Stomach smooth muscle (tissue), 2 donors: ENCODE measurements around the gene STK32C.
"Not testable (repeated sequence)": the region's sequence is repeated elsewhere in the genome, so short reads cannot be mapped to it uniquely, and the experiment has no call there.

Experiments
- H3K27ac ChIP-seq: one replicate; pipeline ENCODE4 v1.7.0; 2013; ENCODE audit warnings: mild to moderate bottlenecking, low read length, inconsistent platforms
- H3K27me3 ChIP-seq, 2 donors: one replicate each; pipeline ENCODE4 v1.7.0; 2013; ENCODE audit warnings: low read length in 2 of 2; ENCODE audit not compliant: insufficient read depth in 2 of 2, control insufficient read depth in 1 of 2
- H3K36me3 ChIP-seq, 2 donors: one replicate each; pipeline ENCODE4 v1.7.0; 2013; ENCODE audit warnings: low read length in 2 of 2; ENCODE audit not compliant: control insufficient read depth in 2 of 2, insufficient read depth in 2 of 2
- H3K4me1 ChIP-seq: one replicate; pipeline ENCODE4 v1.7.0; 2013; ENCODE audit warnings: low read length; ENCODE audit not compliant: control insufficient read depth, insufficient read depth
- H3K4me3 ChIP-seq, 2 donors: one replicate each; pipeline ENCODE4 v1.7.0; 2013; ENCODE audit warnings: low read length in 2 of 2
- H3K9ac ChIP-seq, 2 donors: one replicate each; pipeline ENCODE4 v1.7.0; 2013; ENCODE audit warnings: low read length in 2 of 2, mild to moderate bottlenecking in 1 of 2
- H3K9me3 ChIP-seq, 2 donors: one replicate each; pipeline ENCODE4 v1.7.0; 2013; ENCODE audit warnings: low read length in 2 of 2; ENCODE audit not compliant: control insufficient read depth in 2 of 2
- donor health status: healthy.
- donor health status: Pancreatic carcinoma.

STK32C gene

GRCh38 chr10:132307823-132308586 lies at the start of gene STK32C:
TSS of gene STK32C (minus strand) at chr10:132307950. CDS start at chr10:132307833, 117 bp downstream.
- no peak within 1 kb of the TSS for H3K27ac ChIP-seq
- peak within 1 kb of the TSS in 1 of 2 donors; percentile 29 for H3K9ac ChIP-seq
- H3K27me3 ChIP-seq: no peaks in the 10 kb centered on the region
- no peaks in the 10 kb centered on the region for H3K9me3 ChIP-seq
- peak within 1 kb of the TSS; percentile 63 to 84 for H3K4me3 ChIP-seq
- no peaks in the 10 kb centered on the region for H3K36me3 ChIP-seq
- H3K4me1 ChIP-seq: peaks cover 18% of the 10 kb centered on the region

GRCh38 chr10:132356621-132357195 lies 49.0 kb upstream of the STK32C start:
- Histone ChIP-seq H3K9me3 (no peaks in the 10 kb centered on the region), H3K4me1 (no peaks in the 10 kb centered on the region), H3K4me3 (no peak overlapping the region), H3K27ac (no peak overlapping the region), H3K9ac (no peak overlapping the region), H3K36me3 (no peaks in the 10 kb centered on the region), H3K27me3 (no peaks in the 10 kb centered on the region)

- Histone ChIP-seq H3K9ac (no peak overlapping the region), H3K4me3 (no peak overlapping the region), H3K9me3 (no peaks in the 10 kb centered on the region), H3K27ac (no peak overlapping the region), H3K36me3 (no peaks in the 10 kb centered on the region), H3K27me3 (no peaks in the 10 kb centered on the region), H3K4me1 (no peaks in the 10 kb centered on the region)
Measured at GRCh38 chr10:132355754-132356153, 48.0 kb upstream of the STK32C start.

- Histone ChIP-seq H3K4me1 (no peaks in the 10 kb centered on the region), H3K27ac (no peak overlapping the region), H3K9ac (no peak overlapping the region), H3K4me3 (no peak overlapping the region), H3K9me3 (no peaks in the 10 kb centered on the region), H3K36me3 (no peaks in the 10 kb centered on the region), H3K27me3 (no peaks in the 10 kb centered on the region)
Measured at GRCh38 chr10:132355297-132355696, 47.5 kb upstream of the STK32C start.

GRCh38 chr10:132354356-132355094 lies 46.8 kb upstream of the STK32C start:
- no peak overlapping the region for H3K9ac ChIP-seq
- no peaks in the 10 kb centered on the region for H3K4me1 ChIP-seq
- peaks cover 0 to 2% of the 10 kb centered on the region in 2 donors for H3K36me3 ChIP-seq
- no peak overlapping the region for H3K27ac ChIP-seq
- no peaks in the 10 kb centered on the region for H3K9me3 ChIP-seq
- no peaks in the 10 kb centered on the region for H3K27me3 ChIP-seq
- no peak overlapping the region for H3K4me3 ChIP-seq

GRCh38 chr10:132353456-132354355 lies 46.0 kb upstream of the STK32C start:
- Histone ChIP-seq H3K4me3 (no peak overlapping the region), H3K27ac (no peak overlapping the region), H3K36me3 (peaks cover 0 to 4% of the 10 kb centered on the region in 2 donors)

GRCh38 chr10:132352462-132353308 lies 44.9 kb upstream of the STK32C start:
- not testable (repeated sequence) for H3K27ac ChIP-seq, H3K4me3 ChIP-seq, H3K9me3 ChIP-seq, H3K27me3 ChIP-seq, H3K9ac ChIP-seq, H3K4me1 ChIP-seq
- peaks cover 0 to 10% of the 10 kb centered on the region in 2 donors for H3K36me3 ChIP-seq

More at GRCh38 chr10:132353456-132354355, 46.0 kb upstream of the STK32C start:
- H3K9ac ChIP-seq: no peak overlapping the region
- H3K27me3 ChIP-seq: no peaks in the 10 kb centered on the region
- H3K4me1 ChIP-seq: no peaks in the 10 kb centered on the region
- H3K9me3 ChIP-seq: no peaks in the 10 kb centered on the region

GRCh38 chr10:132351611-132352010 lies 43.9 kb upstream of the STK32C start:
- Histone ChIP-seq H3K9ac (no peak overlapping the region), H3K9me3 (no peaks in the 10 kb centered on the region), H3K4me1 (no peaks in the 10 kb centered on the region), H3K36me3 (peaks cover 0 to 10% of the 10 kb centered on the region in 2 donors), H3K27me3 (no peaks in the 10 kb centered on the region), H3K27ac (no peak overlapping the region), H3K4me3 (no peak overlapping the region)

GRCh38 chr10:132350946-132351345 lies 43.2 kb upstream of the STK32C start:
- Histone ChIP-seq H3K27ac (no peak overlapping the region), H3K9me3 (no peaks in the 10 kb centered on the region), H3K27me3 (no peaks in the 10 kb centered on the region), H3K4me1 (no peaks in the 10 kb centered on the region), H3K36me3 (peaks cover 0 to 10% of the 10 kb centered on the region in 2 donors), H3K9ac (no peak overlapping the region), H3K4me3 (no peak overlapping the region)
